ENCODE measurements around the gene UBALD1. TPM values are rescaled to one million over a fixed set of nuclear protein-coding genes. Genes with fewer than 3 reads are reported as not detected.

The UBALD1 gene
- total RNA-seq, 1 donor from 2014 or later, result 4.6 TPM

DNA sequence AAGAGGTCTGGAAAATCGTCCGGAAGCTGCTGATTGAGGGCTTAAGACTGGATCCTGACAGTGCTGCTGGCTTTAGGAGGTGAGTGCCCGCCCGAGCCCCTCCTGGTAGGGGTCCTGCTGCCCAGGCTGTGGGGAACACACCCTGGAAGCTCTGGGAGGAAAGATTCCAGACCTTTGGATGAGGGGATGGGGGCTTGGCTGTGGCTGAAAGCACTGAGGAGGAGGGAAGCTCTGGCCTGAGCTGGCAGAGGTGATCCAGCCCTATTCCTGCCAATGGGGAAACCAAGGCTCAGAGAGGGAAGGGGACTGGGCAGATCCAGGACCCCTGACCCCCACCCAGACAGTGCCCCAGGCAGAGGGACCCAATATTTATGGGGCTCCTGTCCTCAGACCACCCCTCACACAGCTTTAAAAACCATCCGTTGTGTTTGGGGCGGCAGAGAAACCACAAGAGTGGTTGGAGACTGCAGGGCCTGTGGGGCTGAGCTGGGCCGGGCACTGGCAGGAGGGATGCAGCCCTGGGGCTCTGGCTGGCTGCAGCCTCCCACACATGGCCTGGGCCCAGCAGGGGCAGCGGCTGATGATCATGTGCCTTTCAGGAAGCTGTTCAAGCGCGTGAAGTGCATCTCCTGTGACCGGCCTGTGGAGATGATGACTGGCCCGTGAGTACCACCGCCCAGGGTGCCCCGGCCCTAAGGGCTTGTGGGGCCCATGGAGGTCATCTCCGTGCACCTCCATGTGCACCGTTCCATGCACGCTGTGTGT, 22.8 kb downstream of the UBALD1 start:
- Histone ChIP-seq H3K4me3 (no peak overlapping the region), H3K27me3 (no peaks in the 10 kb centered on the region), H3K27ac (no peak overlapping the region), H3K36me3 (no peaks in the 10 kb centered on the region), H3K9me3 (peaks cover 0 to 4% of the 10 kb centered on the region in 2 donors), H3K4me1 (no peaks in the 10 kb centered on the region)
- intact Hi-C loops (cut with DNase I), result no loop called here
- DNase-seq (ENCODE audit: low spot score in 2 of 2), result no peak
- TF ChIP-seq, protein P1, sequence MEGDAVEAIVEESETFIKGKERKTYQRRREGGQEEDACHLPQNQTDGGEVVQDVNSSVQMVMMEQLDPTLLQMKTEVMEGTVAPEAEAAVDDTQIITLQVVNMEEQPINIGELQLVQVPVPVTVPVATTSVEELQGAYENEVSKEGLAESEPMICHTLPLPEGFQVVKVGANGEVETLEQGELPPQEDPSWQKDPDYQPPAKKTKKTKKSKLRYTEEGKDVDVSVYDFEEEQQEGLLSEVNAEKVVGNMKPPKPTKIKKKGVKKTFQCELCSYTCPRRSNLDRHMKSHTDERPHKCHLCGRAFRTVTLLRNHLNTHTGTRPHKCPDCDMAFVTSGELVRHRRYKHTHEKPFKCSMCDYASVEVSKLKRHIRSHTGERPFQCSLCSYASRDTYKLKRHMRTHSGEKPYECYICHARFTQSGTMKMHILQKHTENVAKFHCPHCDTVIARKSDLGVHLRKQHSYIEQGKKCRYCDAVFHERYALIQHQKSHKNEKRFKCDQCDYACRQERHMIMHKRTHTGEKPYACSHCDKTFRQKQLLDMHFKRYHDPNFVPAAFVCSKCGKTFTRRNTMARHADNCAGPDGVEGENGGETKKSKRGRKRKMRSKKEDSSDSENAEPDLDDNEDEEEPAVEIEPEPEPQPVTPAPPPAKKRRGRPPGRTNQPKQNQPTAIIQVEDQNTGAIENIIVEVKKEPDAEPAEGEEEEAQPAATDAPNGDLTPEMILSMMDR (IDR thresholded peaks at IDR 0.05), result no peak

- Histone ChIP-seq H3K9me3 (peaks cover 0 to 4% of the 10 kb centered on the region in 2 donors), H3K4me1 (no peaks in the 10 kb centered on the region), H3K36me3 (no peaks in the 10 kb centered on the region), H3K27me3 (no peaks in the 10 kb centered on the region), H3K4me3 (no peak overlapping the region), H3K27ac (no peak overlapping the region)
- DNase-seq (ENCODE audit: low spot score in 2 of 2), result no peak
- intact Hi-C loops (cut with DNase I), result no loop called here
- TF ChIP-seq, protein P1 (IDR thresholded peaks at IDR 0.05), result no peak
These were observed 23.5 kb downstream of the UBALD1 start for GRCh38 chr16:4591191-4591590.

GRCh38 chr16:4588961-4589360, 25.7 kb downstream of the UBALD1 start:
- Histone ChIP-seq H3K27ac (no peak overlapping the region), H3K9me3 (peaks cover 0 to 4% of the 10 kb centered on the region in 2 donors), H3K36me3 (no peaks in the 10 kb centered on the region), H3K4me3 (no peak overlapping the region), H3K27me3 (no peaks in the 10 kb centered on the region), H3K4me1 (no peaks in the 10 kb centered on the region)
- intact Hi-C loops (cut with DNase I), result loop anchor here (5.0 kb wide), 1 partner anchor 82 kb away; no protein-coding TSS in a partner anchor
- TF ChIP-seq, protein P1 (IDR thresholded peaks at IDR 0.05), result no peak
- DNase-seq (ENCODE audit: low spot score in 2 of 2), result no peak

DNA sequence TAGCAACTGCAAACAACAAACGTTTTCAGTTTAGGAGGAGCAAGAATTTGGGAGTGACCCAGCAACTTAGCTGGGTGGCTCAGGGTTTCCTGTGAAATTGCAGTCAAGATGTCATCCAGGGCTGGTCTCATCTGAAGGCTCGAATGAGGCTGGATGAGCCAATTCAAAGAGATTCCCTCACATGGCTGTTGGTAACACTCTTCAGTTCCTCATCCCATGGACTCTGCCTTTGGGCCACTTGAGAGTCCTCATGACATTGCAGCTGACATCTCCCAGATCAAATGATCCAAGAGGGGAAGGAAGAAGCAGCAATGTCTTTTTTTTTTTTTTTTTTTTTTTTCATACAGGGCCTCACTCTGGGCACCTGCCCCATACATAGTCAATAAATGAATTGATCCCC, 26.3 kb downstream of the UBALD1 start:
- DNase-seq (ENCODE audit: low spot score in 2 of 2), result no peak
- H3K4me1 ChIP-seq, result no peaks in the 10 kb centered on the region
- H3K36me3 ChIP-seq, result no peaks in the 10 kb centered on the region
- no peaks in the 10 kb centered on the region for H3K27me3 ChIP-seq
- intact Hi-C loops (cut with DNase I), result loop anchor here (5.0 kb wide), 1 partner anchor 81 kb away; no protein-coding TSS in a partner anchor
- H3K4me3 ChIP-seq, result no peak overlapping the region
- no peak overlapping the region for H3K27ac ChIP-seq
- H3K9me3 ChIP-seq, result peaks cover 0 to 4% of the 10 kb centered on the region in 2 donors
- TF ChIP-seq, protein P1 (IDR thresholded peaks at IDR 0.05), result no peak

DNA sequence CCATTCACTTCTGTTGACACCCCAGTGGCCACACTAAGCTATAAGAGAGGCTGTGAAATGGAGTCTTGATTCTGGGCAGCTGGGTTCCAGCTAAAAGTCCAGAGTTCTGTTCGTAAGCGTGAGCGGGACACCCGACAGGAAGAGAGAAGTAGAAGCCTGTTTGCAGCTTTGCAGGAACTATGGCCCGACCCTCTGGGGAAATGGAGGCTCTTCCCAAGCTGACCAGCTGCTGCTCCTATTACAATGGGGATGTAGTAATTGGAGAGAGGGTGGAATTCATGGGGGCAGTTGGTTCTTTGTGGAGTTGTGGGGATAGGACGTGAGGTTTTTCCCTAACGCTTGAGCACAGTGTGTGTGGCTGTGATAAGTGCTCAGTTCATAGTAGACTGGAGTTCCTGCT, 28.4 kb downstream of the UBALD1 start:
- Histone ChIP-seq H3K4me1 (no peaks in the 10 kb centered on the region), H3K36me3 (no peaks in the 10 kb centered on the region), H3K27ac (no peak overlapping the region), H3K4me3 (no peak overlapping the region), H3K9me3 (peaks cover 0 to 4% of the 10 kb centered on the region in 2 donors), H3K27me3 (no peaks in the 10 kb centered on the region)
- intact Hi-C loops (cut with DNase I), result loop anchor here (5.0 kb wide), 1 partner anchor 79 kb away; no protein-coding TSS in a partner anchor
- DNase-seq (ENCODE audit: low spot score in 2 of 2), result no peak
- TF ChIP-seq, protein P1 (IDR thresholded peaks at IDR 0.05), result no peak

Data from ascending aorta (tissue), 2 donors.